Neural crest cell (in vitro differentiated cells): Measurements from ENCODE around the gene XG. TPM values are rescaled to one million over a fixed set of nuclear protein-coding genes. Genes with fewer than 3 reads are reported as not detected.
"Not testable (repeated sequence)": the region's sequence is repeated elsewhere in the genome, so short reads cannot be mapped to it uniquely, and the experiment has no call there.

Experiments used
- DNase-seq: peaks from one replicate; pipeline ENCODE4 v3.0.0; 2021; ENCODE audit warnings: low read depth, mixed read lengths, low spot score
- H3K27ac Mint-ChIP-seq: one replicate; pipeline ENCODE4 v1.8.0; 2021; ENCODE audit warnings: mild to moderate bottlenecking, mixed read lengths; ENCODE audit not compliant: unreplicated experiment
- H3K27me3 Mint-ChIP-seq: 2 replicates; pipeline ENCODE4 v1.8.0; 2021; ENCODE audit warnings: low read depth, mild to moderate bottlenecking, mixed read lengths
- H3K36me3 Mint-ChIP-seq: 2 replicates; pipeline ENCODE4 v1.8.0; 2021; ENCODE audit warnings: low read depth, mild to moderate bottlenecking, mixed read lengths
- H3K4me1 Mint-ChIP-seq: 2 replicates; pipeline ENCODE4 v1.8.0; 2021; ENCODE audit warnings: mixed read lengths
- H3K4me3 Mint-ChIP-seq: one replicate; pipeline ENCODE4 v1.8.0; 2021; ENCODE audit warnings: mild to moderate bottlenecking, mixed read lengths
- H3K9me3 Mint-ChIP-seq: 2 replicates; pipeline ENCODE4 v1.8.0; 2021; ENCODE audit warnings: mixed read lengths
- CTCF ChIP-seq: fragments of 200-600 bp; sonication (generic); conservative IDR thresholded peaks from 2 replicates; pipeline ENCODE4 v1.5.0; 2021; ENCODE audit warnings: antibody characterized with exemption, mild to moderate bottlenecking
- total RNA-seq: library from RNA; stranded (reverse); gene quantifications from 2 replicates; pipeline ENCODE4 v1.2.1, GENCODE V29; 2021

XG gene
- total RNA-seq, 1 donor from 2014 or later, result not detected

- not testable (repeated sequence) for H3K9me3 Mint-ChIP-seq, H3K36me3 Mint-ChIP-seq, H3K27me3 Mint-ChIP-seq
- Mint-ChIP-seq H3K4me1 (peaks cover 12% of the 10 kb centered on the region), H3K4me3 (peak overlapping the region; percentile 64), H3K27ac (peak overlapping the region; percentile 98)
- DNase-seq, result peak; percentile 66
- peak; percentile 80 for TF ChIP-seq CTCF
These were observed 60.5 kb downstream of the XG start for GRCh38 chrX:2812161-2812907.

- Mint-ChIP-seq H3K4me3 (no peak overlapping the region), H3K36me3 (no peaks in the 10 kb centered on the region), H3K27ac (no peak overlapping the region), H3K9me3 (no peaks in the 10 kb centered on the region), H3K27me3 (no peaks in the 10 kb centered on the region), H3K4me1 (peaks cover 7% of the 10 kb centered on the region)
- no peak for DNase-seq
- no peak for TF ChIP-seq CTCF
These were observed 65.2 kb downstream of the XG start for GRCh38 chrX:2817036-2817435.

- no peak overlapping the region for H3K4me3 Mint-ChIP-seq
- DNase-seq, result no peak
- H3K4me1 Mint-ChIP-seq, result no peaks in the 10 kb centered on the region
- TF ChIP-seq CTCF, result peak; percentile 70
- no peaks in the 10 kb centered on the region for H3K27me3 Mint-ChIP-seq
- H3K36me3 Mint-ChIP-seq, result no peaks in the 10 kb centered on the region
- no peaks in the 10 kb centered on the region for H3K9me3 Mint-ChIP-seq
- no peak overlapping the region for H3K27ac Mint-ChIP-seq
These were observed 67.7 kb downstream of the XG start for GRCh38 chrX:2819345-2820135.

- no peak for DNase-seq
- no peak for TF ChIP-seq CTCF
- H3K36me3 Mint-ChIP-seq, result no peaks in the 10 kb centered on the region
- H3K9me3 Mint-ChIP-seq, result no peaks in the 10 kb centered on the region
- no peak overlapping the region for H3K27ac Mint-ChIP-seq
- no peak overlapping the region for H3K4me3 Mint-ChIP-seq
- H3K4me1 Mint-ChIP-seq, result no peaks in the 10 kb centered on the region
- no peaks in the 10 kb centered on the region for H3K27me3 Mint-ChIP-seq
These were observed 68.4 kb downstream of the XG start for GRCh38 chrX:2820136-2820771.

GRCh38 chrX:2823795-2824386 is 72.1 kb downstream of the XG start:
- Mint-ChIP-seq H3K4me1 (no peaks in the 10 kb centered on the region), H3K27ac (no peak overlapping the region)

More at GRCh38 chrX:2823795-2824386, 72.1 kb downstream of the XG start:
- Mint-ChIP-seq H3K36me3 (no peaks in the 10 kb centered on the region), H3K27me3 (no peaks in the 10 kb centered on the region), H3K4me3 (no peak overlapping the region), H3K9me3 (no peaks in the 10 kb centered on the region)
- DNase-seq, result no peak
- no peak for TF ChIP-seq CTCF
